Fibroblast of lung (primary cell): ENCODE measurements around the gene BLTP3B. TPM values are rescaled to one million over a fixed set of nuclear protein-coding genes. Genes with fewer than 3 reads are reported as not detected.

Experiments used
- DNase-seq, 2 donors: peaks; one replicate each; pipeline versions ENCODE4 v3.0.0 to v3.0.0-alpha.2; 2010; ENCODE audit warnings: low read depth in 2 of 2
- H2AFZ ChIP-seq: 2 replicates; pipeline ENCODE4 v1.5.1; 2012; ENCODE audit warnings: low read length, control low read depth, inconsistent platforms
- H3K27ac ChIP-seq: 2 replicates; pipeline ENCODE4 v1.5.1; 2011; ENCODE audit warnings: low read length, control low read depth; ENCODE audit not compliant: insufficient read depth
- H3K27me3 ChIP-seq: 2 replicates; pipeline ENCODE4 v1.5.1; 2011; ENCODE audit warnings: mild to moderate bottlenecking, low read length; ENCODE audit not compliant: control insufficient read depth, insufficient read depth
- H3K36me3 ChIP-seq: 2 replicates; pipeline ENCODE4 v1.5.1; 2011; ENCODE audit warnings: low read length; ENCODE audit not compliant: control insufficient read depth, insufficient read depth
- H3K4me1 ChIP-seq: 2 replicates; pipeline ENCODE4 v1.5.1; 2011; ENCODE audit warnings: low read length; ENCODE audit not compliant: control insufficient read depth, insufficient read depth; ENCODE audit errors: extremely low read depth
- H3K4me2 ChIP-seq: 2 replicates; pipeline ENCODE4 v1.5.1; 2011; ENCODE audit warnings: low read length, control low read depth; ENCODE audit not compliant: insufficient read depth; ENCODE audit errors: extremely low read depth
- H3K4me3 ChIP-seq, 4 experiments: fragments of 200-600 bp in 1 of 4; sonication (generic) in 1 of 4; replicated peaks in 1 of 4; 2 replicates each; pipeline ENCODE4 v1.5.1; 2011 to 2016; ENCODE audit warnings: low read length in 4 of 4, low read depth in 3 of 4, mild to moderate bottlenecking in 3 of 4, control low read depth in 2 of 4, inconsistent platforms in 1 of 4, mixed read lengths in 1 of 4; ENCODE audit not compliant: insufficient read depth in 1 of 4; ENCODE audit errors: control extremely low read depth in 1 of 4
- H3K79me2 ChIP-seq: 2 replicates; pipeline ENCODE4 v1.5.1; 2012; ENCODE audit warnings: mild to moderate bottlenecking, low read length, inconsistent platforms; ENCODE audit not compliant: control insufficient read depth, insufficient read depth
- H3K9ac ChIP-seq: 2 replicates; pipeline ENCODE4 v1.5.1; 2011; ENCODE audit warnings: mild to moderate bottlenecking, low read length, control low read depth; ENCODE audit not compliant: insufficient read depth
- H3K9me3 ChIP-seq: 2 replicates; pipeline ENCODE4 v1.5.1; 2012; ENCODE audit warnings: low read depth, low read length; ENCODE audit not compliant: control insufficient read depth, insufficient read depth
- H4K20me1 ChIP-seq: 2 replicates; pipeline ENCODE4 v1.5.1; 2011; ENCODE audit warnings: low read length; ENCODE audit not compliant: control insufficient read depth, insufficient read depth; ENCODE audit errors: extremely low read depth
- CTCF ChIP-seq, 2 donors: IDR thresholded peaks in 1 of 2; conservative IDR thresholded peaks in 1 of 2; 1 replicate in 1 of 2; 2 replicates in 1 of 2; pipeline ENCODE4 v1.5.1; 2011 to 2012; ENCODE audit warnings: low read length in 2 of 2, control low read depth in 1 of 2, inconsistent platforms in 1 of 2, low read depth in 1 of 2, mild to moderate bottlenecking in 1 of 2
- EZH2 ChIP-seq: IDR thresholded peaks from 2 replicates; pipeline ENCODE4 v1.5.1; 2012; ENCODE audit warnings: low read length, control low read depth, mild to moderate bottlenecking; ENCODE audit errors: missing control alignments
- polyA plus RNA-seq, 2 donors: library from polyadenylated mRNA; depleted of rRNA in 1 of 2; stranded (reverse) in 1 of 2; unstranded in 1 of 2; fragments of >200 nt; gene quantifications; 2 replicates each; pipeline ENCODE4 v1.2.1, GENCODE V29; 2011 to 2012; ENCODE audit warnings: missing spikeins in 1 of 2
- total RNA-seq: library from RNA; depleted of rRNA; stranded (reverse); fragments of >200 nt; gene quantifications from 2 replicates; pipeline ENCODE4 v1.2.1, GENCODE V29; 2014

The BLTP3B gene
- total and polyA plus RNA-seq, 2 donors (not counting 1 experiment from before 2014, with no cell fraction given), result 30.0 to 44.4 TPM

GRCh38 chr12:100170313-100170858 lies 27.7 kb upstream of the BLTP3B start:
- no peak for TF ChIP-seq CTCF (conservative IDR thresholded peaks at IDR 0.05 in 1 of 2, IDR thresholded peaks at IDR 0.05 in 1 of 2; ENCODE audit: low read depth in 1 of 2, low read length in 2 of 2)
- TF ChIP-seq EZH2, result no peak
- Histone ChIP-seq H3K4me1 (no peaks in the 10 kb centered on the region), H3K9ac (no peak overlapping the region), H3K9me3 (no peaks in the 10 kb centered on the region), H3K27ac (no peak overlapping the region), H3K4me2 (no peak overlapping the region), H3K4me3 (no peak overlapping the region), H3K79me2 (no peaks in the 10 kb centered on the region), H3K36me3 (no peaks in the 10 kb centered on the region), H2AFZ (no peak overlapping the region), H4K20me1 (no peaks in the 10 kb centered on the region), H3K27me3 (no peaks in the 10 kb centered on the region)
- DNase-seq, result peak in 1 of 2 donors; percentile 6

- no peaks in the 10 kb centered on the region for H3K27me3 ChIP-seq
- no peak overlapping the region for H3K4me3 ChIP-seq
- H3K4me2 ChIP-seq, result no peak overlapping the region
- H3K27ac ChIP-seq, result no peak overlapping the region
- no peaks in the 10 kb centered on the region for H3K4me1 ChIP-seq
- H3K36me3 ChIP-seq, result no peaks in the 10 kb centered on the region
- no peak for TF ChIP-seq CTCF (conservative IDR thresholded peaks at IDR 0.05 in 1 of 2, IDR thresholded peaks at IDR 0.05 in 1 of 2; ENCODE audit: low read depth in 1 of 2, low read length in 2 of 2)
- no peak for TF ChIP-seq EZH2
- H3K79me2 ChIP-seq, result no peaks in the 10 kb centered on the region
- H3K9ac ChIP-seq, result no peak overlapping the region
- no peak for DNase-seq
- H3K9me3 ChIP-seq, result no peaks in the 10 kb centered on the region
- H2AFZ ChIP-seq, result no peak overlapping the region
- no peaks in the 10 kb centered on the region for H4K20me1 ChIP-seq
Measured at GRCh38 chr12:100169345-100169744, 26.7 kb upstream of the BLTP3B start.

GRCh38 chr12:100168562-100168961 lies 25.9 kb upstream of the BLTP3B start:
- Histone ChIP-seq H3K36me3 (no peaks in the 10 kb centered on the region), H3K4me2 (no peak overlapping the region)

More at GRCh38 chr12:100168562-100168961, 25.9 kb upstream of the BLTP3B start:
- Histone ChIP-seq H3K79me2 (no peaks in the 10 kb centered on the region), H3K4me3 (no peak overlapping the region), H4K20me1 (no peaks in the 10 kb centered on the region), H3K9ac (no peak overlapping the region), H3K9me3 (no peaks in the 10 kb centered on the region), H2AFZ (no peak overlapping the region), H3K4me1 (no peaks in the 10 kb centered on the region), H3K27ac (no peak overlapping the region), H3K27me3 (no peaks in the 10 kb centered on the region)
- no peak for DNase-seq
- no peak for TF ChIP-seq CTCF (conservative IDR thresholded peaks at IDR 0.05 in 1 of 2, IDR thresholded peaks at IDR 0.05 in 1 of 2; ENCODE audit: low read depth in 1 of 2, low read length in 2 of 2)
- no peak for TF ChIP-seq EZH2
